HG02870 (cell line): Measurements from ENCODE around the gene HCCS.

Experiments
- ATAC-seq: cut with Tn5 transposase; IDR thresholded peaks from one replicate; pipeline ENCODE4 v1.9.1; 2021; ENCODE audit warnings: mild to moderate bottlenecking, moderate library complexity; ENCODE audit not compliant: unreplicated experiment

The HCCS gene

GRCh38 chrX:11111037-11111851 is at the start of gene HCCS:
TSS of gene HCCS (plus strand) at chrX:11111332. CDS start at chrX:11112061, 729 bp downstream.
- peak; percentile 87 for ATAC-seq

- ATAC-seq: no peak
These were observed 46.9 kb upstream of the HCCS start for GRCh38 chrX:11064276-11064675.

- ATAC-seq: no peak
These were observed 46.1 kb upstream of the HCCS start for GRCh38 chrX:11064851-11065600.

GRCh38 chrX:11066812-11067211 is 44.3 kb upstream of the HCCS start:
- no peak for ATAC-seq

GRCh38 chrX:11073381-11073780 is 37.8 kb upstream of the HCCS start:
- no peak for ATAC-seq

- no peak for ATAC-seq
These were observed 30.3 kb upstream of the HCCS start for GRCh38 chrX:11080741-11081305.

GRCh38 chrX:11081511-11081910 is 29.6 kb upstream of the HCCS start:
- no peak for ATAC-seq

- no peak for ATAC-seq
These were observed 25.8 kb upstream of the HCCS start for GRCh38 chrX:11085305-11085704.

DNA sequence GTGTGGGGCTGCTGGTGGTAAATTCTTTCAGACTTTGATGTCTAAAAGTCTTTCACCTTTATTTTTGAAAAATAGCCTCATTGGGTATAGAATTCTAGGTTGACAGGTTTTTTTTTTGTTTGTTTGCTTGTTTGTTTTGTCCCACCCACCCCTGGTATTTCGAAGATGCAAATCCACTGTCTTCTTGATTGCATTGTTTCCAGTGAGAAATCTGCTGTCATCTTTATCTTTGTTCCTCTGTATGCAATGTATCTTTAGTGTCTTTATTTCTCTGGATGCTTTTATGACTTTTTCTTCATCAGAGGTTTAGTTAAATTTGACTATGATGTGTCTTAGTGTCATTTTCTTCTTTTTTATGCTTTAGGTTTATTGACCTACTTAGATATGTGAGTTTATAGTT is 21.3 kb upstream of the HCCS start:
- ATAC-seq: no peak

- no peak for ATAC-seq
These were observed 13.2 kb upstream of the HCCS start for GRCh38 chrX:11097933-11098332.

DNA sequence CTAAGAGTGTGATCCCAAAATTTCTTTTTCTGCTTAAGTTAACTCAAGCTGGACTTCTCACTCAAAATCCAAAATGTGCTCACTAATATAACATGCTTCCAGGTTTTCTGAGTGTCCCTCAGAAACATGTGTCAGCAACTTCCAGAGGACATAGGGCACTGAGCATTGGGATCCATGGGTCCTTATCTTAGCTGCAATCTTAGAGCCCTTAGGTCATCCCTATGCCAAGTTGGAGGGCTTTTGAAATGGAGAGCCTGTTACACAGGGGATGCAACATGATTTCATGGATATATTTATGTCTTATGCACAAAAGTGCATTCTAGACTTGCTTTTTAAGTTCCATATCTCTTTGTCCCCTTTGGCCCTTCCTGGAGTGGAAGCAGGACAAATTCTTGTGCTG is 11.7 kb upstream of the HCCS start:
- ATAC-seq: no peak

DNA sequence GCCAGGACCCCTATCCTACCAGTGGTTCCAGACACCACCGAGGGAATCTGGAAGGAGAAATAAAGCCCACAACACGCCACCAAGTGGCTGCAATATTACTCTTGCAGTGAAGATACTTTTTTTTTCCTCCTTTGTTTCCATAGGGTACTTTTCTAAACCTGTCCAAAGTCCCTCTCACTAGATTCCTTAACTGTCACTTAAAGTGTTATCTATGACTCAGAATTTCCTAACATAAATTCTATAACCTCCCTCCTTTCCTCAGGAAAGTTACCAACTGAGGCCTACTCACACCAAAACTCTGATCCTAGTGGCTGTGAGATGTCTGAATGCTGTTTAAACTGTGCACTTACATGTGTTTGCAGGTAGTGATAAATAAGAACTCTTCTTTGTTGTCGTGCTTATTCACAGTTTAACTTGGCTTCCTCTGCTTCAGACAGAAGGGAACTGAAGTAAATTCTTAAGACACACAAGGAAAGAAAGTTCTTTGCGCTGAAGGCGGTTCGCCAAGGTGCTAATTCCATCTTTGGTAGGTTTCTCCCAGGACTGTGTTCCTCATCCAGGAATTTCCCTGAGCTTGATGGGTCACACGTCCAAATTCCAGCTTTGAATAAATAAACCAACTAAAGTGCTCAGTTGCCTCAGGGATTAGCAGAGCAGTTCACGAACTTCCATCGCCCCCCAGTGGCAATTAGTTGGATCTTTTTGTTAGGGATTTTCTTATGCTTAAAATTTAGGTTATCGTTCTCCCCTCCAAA is 10.7 kb upstream of the HCCS start:
- ATAC-seq: no peak

DNA sequence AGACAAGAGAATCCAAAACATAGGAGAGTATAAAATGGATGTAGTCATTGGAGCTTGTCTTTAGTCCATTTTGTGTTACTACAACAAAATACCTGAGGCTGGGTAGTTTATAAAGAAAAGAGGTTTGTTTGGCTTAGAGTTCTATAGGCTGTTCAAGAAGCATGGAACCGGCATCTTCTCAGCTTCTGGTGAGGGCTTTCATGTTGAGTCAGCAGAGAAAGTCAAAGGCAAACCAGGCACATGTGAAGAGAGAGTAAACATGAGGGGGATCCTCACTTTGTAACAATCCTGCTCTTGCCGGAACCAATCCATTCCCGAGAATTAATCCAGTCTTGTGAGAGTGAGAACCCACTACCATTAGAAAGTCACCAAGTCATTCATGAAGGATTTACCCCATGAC is 8.1 kb upstream of the HCCS start:
- ATAC-seq: peak; percentile 58

DNA sequence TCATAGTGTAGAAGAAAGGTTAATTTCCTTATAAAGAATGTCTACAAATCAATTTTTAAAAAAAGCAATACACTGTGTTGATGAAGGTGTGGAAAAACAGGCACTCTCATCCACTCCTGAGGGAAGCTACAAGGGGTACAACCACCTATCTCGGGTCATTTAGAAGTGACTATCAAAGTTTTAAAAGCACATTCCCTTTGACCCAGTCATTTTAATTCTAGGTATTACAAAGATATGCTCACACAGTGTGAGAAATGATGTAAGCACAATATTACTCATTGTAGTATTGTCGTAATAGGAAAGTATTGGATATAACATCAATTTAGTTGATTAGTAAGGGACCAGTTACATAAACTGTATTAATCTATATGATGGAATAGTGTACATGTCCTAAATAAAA is 7.4 kb upstream of the HCCS start:
- no peak for ATAC-seq

DNA sequence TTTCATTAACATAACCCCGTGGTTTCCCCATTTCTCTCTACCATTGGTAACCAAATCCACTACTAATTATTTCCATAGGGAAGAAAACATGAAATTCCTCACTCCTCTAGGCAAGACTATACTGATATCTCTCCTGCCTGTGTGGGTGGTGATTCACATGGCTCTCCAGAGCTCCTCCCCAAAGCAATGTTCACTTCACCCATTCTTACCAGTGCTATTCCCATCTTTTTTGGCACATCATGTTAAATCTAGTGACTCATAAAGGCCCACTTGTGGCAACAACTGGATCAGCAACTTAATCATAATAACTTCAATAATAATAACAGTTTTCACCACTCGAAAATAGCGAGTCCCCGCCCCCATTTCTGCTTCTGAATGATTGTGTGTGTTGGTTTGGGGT is 6.1 kb upstream of the HCCS start:
- no peak for ATAC-seq

DNA sequence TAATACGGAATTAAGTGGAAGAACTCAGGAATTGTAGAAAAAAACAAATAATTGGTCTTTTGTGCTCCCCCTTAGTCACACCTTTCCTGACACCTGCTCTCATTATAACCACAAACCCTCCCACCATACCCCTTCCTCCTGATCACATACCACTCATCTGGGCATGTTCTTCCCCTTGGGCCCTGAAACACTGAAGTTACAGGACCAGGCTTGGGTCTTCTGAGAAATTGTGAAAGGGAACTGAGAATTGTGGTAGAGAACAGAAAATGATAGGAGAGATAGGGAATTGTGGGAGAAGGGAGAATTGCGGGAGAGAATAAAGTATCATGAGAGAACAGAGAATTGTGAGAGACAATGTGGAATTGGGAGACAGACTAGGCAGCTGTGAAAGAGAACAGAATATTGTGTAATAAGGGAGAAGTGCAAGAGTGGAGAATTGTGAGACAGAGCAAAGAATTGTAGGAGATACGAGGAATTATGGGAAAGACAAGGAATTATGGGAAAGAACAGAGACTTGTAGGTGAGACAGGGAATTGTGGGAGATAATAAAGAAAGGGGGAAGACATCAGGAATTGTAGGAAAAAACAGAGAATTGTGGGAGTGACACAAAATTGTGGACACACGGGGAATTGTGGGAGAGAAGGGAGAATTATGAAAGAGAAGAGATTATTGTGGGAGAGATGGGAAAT is 2.7 kb upstream of the HCCS start:
- ATAC-seq: no peak

GRCh38 chrX:11109968-11110367 is 1.2 kb upstream of the HCCS start:
- no peak for ATAC-seq

DNA sequence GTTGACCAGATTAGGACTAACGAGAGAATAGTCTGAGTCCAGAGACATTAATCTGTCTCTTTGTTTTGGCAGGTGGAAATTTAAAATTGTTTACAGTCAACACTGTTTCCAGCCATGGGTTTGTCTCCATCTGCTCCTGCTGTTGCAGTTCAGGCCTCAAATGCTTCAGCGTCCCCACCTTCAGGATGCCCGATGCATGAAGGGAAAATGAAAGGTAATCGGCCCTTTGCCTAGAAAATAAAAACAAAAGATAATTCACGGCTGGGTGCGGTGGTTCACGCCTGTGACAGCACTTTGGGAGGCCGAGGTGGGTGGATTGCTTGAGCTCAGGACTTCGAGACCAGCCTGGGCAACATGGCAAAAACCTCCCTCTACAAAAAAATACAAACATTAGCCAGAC is 815 bp downstream of the HCCS start:
- no peak for ATAC-seq

DNA sequence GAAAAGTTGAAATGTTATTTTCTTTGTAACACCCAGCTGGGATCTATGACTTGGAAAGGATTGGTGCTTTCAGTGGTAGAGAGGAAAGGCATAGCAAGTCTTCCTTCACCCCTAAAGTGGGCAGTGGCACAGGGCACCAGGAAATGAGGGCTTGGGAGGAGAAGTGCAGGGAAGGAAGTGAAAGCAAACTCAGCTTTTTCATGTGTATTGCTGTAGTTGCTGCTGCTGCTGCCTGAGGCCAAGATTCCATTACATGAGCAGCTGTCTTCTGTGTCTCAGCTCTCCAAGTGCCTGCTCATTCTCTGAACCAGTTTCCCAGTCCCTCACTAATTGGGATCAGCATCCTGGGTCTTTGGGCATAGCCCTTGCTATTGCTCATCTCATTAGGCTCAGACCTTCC is 2.6 kb downstream of the HCCS start:
- no peak for ATAC-seq

- no peak for ATAC-seq
These were observed 6.6 kb downstream of the HCCS start for GRCh38 chrX:11117745-11118144.
